Fibroblast of lung (primary cell): ENCODE measurements around the gene INTS4.

ENCODE experiments used
- EZH2 ChIP-seq: IDR thresholded peaks from 2 replicates; pipeline ENCODE4 v1.5.1; 2012; ENCODE audit warnings: low read length, control low read depth, mild to moderate bottlenecking; ENCODE audit errors: missing control alignments
- TF ChIP-seq, protein P1 (sequence below), 2 donors: IDR thresholded peaks in 1 of 2; conservative IDR thresholded peaks in 1 of 2; 1 replicate in 1 of 2; 2 replicates in 1 of 2; pipeline ENCODE4 v1.5.1; 2011 to 2012; ENCODE audit warnings: low read length in 2 of 2, control low read depth in 1 of 2, inconsistent platforms in 1 of 2, low read depth in 1 of 2, mild to moderate bottlenecking in 1 of 2

- TF ChIP-seq, protein P1, sequence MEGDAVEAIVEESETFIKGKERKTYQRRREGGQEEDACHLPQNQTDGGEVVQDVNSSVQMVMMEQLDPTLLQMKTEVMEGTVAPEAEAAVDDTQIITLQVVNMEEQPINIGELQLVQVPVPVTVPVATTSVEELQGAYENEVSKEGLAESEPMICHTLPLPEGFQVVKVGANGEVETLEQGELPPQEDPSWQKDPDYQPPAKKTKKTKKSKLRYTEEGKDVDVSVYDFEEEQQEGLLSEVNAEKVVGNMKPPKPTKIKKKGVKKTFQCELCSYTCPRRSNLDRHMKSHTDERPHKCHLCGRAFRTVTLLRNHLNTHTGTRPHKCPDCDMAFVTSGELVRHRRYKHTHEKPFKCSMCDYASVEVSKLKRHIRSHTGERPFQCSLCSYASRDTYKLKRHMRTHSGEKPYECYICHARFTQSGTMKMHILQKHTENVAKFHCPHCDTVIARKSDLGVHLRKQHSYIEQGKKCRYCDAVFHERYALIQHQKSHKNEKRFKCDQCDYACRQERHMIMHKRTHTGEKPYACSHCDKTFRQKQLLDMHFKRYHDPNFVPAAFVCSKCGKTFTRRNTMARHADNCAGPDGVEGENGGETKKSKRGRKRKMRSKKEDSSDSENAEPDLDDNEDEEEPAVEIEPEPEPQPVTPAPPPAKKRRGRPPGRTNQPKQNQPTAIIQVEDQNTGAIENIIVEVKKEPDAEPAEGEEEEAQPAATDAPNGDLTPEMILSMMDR (conservative IDR thresholded peaks at IDR 0.05 in 1 of 2, IDR thresholded peaks at IDR 0.05 in 1 of 2; ENCODE audit: low read depth in 1 of 2, low read length in 2 of 2) = no peak
- no peak for TF ChIP-seq EZH2
These were observed 46.4 kb upstream of the INTS4 start for GRCh38 chr11:78040691-78041379.
